Measurements from ENCODE around the gene SURF4.

DNA sequence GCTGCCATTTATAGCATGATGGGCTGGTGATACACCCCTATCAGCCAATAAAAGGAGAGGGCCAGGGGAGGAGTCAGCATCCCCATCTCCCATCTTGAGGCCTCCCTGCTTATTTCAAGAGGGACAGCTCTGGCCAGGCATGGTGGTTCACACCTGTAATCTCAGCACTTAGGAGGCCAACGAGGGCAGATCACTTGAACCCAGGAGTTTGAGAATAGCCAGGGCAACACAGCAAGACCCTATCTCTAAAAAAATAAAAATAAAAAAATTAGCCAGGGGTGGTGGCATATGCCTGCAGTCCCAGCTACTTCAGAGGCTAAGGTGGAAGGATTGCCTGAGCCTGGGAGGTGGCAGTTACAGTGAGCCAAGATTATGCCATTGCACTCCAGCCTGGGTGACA lies 32.2 kb upstream of the SURF4 start:
- TF ChIP-seq POLR2AphosphoS5 (IDR thresholded peaks at IDR 0.05; ENCODE audit: low read depth, low read length) (no peak), SIN3A (IDR thresholded peaks at IDR 0.05; ENCODE audit: borderline replicate concordance, insufficient read depth, low read length) (no peak)
- TF ChIP-seq, protein P1, sequence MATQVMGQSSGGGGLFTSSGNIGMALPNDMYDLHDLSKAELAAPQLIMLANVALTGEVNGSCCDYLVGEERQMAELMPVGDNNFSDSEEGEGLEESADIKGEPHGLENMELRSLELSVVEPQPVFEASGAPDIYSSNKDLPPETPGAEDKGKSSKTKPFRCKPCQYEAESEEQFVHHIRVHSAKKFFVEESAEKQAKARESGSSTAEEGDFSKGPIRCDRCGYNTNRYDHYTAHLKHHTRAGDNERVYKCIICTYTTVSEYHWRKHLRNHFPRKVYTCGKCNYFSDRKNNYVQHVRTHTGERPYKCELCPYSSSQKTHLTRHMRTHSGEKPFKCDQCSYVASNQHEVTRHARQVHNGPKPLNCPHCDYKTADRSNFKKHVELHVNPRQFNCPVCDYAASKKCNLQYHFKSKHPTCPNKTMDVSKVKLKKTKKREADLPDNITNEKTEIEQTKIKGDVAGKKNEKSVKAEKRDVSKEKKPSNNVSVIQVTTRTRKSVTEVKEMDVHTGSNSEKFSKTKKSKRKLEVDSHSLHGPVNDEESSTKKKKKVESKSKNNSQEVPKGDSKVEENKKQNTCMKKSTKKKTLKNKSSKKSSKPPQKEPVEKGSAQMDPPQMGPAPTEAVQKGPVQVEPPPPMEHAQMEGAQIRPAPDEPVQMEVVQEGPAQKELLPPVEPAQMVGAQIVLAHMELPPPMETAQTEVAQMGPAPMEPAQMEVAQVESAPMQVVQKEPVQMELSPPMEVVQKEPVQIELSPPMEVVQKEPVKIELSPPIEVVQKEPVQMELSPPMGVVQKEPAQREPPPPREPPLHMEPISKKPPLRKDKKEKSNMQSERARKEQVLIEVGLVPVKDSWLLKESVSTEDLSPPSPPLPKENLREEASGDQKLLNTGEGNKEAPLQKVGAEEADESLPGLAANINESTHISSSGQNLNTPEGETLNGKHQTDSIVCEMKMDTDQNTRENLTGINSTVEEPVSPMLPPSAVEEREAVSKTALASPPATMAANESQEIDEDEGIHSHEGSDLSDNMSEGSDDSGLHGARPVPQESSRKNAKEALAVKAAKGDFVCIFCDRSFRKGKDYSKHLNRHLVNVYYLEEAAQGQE (IDR thresholded peaks at IDR 0.05; ENCODE audit: insufficient read depth in 1 of 2, low read depth in 2 of 2, low read length in 2 of 2), result no peak

All from PFSK-1 (cell line).